GM21786 (cell line): ENCODE data around the gene DEPDC5.
"Not testable (repeated sequence)": the region's sequence is repeated elsewhere in the genome, so short reads cannot be mapped to it uniquely, and the experiment has no call there.

ENCODE experiments used
- ATAC-seq: cut with Tn5 transposase; IDR thresholded peaks from one replicate; pipeline ENCODE4 v1.9.1; 2021; ENCODE audit not compliant: unreplicated experiment

Gene DEPDC5

DNA sequence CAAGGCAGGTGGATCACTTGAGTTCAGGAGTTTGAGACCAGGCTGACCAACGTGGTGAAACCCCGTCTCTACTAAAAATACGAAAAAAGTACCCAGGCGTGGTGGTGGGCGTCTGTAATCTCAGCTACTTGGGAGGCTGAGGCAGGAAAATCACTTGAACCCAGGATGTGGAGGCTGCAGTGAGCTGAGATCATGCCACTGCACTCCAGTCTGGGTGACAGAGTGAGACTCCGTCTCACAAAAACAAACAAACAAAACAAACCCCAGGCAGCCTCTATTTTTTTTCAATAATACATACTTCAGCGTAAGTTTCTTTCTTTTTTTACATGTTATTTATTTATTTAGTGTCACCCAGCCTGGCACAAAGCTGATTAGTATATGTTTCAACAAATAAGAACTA, 60.1 kb downstream of the DEPDC5 start:
- ATAC-seq = not testable (repeated sequence)

DNA sequence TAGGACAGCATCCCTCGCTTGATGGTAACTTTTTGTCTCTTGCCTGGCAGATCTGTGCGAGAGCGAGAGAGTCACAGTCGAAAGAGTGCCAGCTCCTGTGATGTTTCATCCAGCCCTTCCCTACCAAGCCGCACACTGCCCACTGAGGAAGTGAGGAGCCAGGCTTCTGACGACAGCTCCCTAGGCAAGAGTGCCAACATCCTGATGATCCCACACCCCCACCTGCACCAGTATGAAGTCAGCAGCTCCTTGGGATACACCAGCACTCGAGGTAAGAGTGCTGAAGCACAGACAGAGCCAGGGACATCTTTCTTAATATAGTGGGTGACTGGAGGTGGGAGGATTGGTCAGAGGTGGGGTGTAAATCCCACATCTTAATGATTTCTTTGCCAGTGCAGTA, 61.1 kb downstream of the DEPDC5 start:
- ATAC-seq = no peak

DNA sequence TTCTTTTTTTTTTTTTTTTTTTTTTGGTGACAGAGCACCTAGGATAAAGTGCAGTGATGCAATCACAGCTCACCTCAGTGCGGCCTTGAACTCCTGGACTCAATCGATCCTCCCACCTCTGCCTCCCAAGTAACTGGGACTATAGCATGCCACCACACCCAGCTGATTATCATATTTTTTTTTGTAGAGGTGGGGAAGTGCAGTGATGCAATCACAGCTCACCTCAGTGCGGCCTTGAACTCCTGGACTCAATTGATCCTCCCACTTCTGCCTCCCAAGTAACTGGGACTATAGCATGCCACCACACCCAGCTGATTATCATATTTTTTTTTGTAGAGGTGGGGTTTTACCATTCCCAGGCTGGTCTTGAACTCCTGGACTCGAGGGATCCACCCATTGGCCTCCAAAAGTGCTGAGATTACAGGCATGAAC, 61.6 kb downstream of the DEPDC5 start:
- ATAC-seq = not testable (repeated sequence)

GRCh38 chr22:31816750-31817149, 62.9 kb downstream of the DEPDC5 start:
- no peak for ATAC-seq

- no peak for ATAC-seq
Observed at GRCh38 chr22:31818481-31819392, 64.9 kb downstream of the DEPDC5 start.

DNA sequence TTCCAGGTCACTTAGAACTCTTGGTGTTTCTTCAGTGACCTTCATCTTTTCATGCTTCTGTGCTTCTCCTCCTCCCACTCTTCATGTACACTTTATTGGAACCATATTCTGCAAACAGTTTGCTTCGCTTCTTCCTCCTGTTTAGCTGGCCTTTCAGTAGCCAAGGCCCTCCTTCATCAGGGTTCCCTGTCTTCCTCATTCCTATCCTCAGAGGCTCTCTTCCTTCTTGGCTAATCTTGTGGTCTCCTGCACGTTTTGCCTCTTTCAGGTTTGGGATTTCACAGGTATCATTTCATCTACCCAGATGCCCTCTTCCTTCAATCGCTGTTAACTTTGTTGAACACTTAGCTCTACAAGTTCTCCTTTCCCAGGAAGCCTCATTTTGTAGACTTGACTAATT, 66.8 kb downstream of the DEPDC5 start:
- no peak for ATAC-seq

DNA sequence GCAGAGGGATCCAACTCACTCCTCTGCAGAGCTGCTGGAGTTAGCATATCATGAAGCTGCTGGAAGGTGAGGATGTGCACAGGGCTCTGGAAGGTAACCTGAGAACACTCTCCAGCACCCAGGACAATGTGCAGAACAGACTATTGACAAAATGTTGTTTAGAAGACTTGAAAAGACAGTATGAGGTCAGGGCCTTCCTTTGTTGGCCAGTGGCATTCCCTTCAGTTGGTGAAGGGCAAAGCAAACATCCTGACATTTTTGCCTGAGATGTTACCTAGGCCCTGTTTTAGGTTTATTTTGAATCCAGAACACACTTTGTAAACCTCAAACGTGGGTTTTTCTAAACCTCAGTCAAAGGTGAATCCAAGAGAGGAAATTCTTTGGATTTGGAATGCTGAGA, 67.8 kb downstream of the DEPDC5 start:
- no peak for ATAC-seq

GRCh38 chr22:31822523-31822922, 68.7 kb downstream of the DEPDC5 start:
- ATAC-seq = no peak

- no peak for ATAC-seq
Observed at GRCh38 chr22:31825513-31825912, 71.7 kb downstream of the DEPDC5 start.

GRCh38 chr22:31826443-31826842, 72.6 kb downstream of the DEPDC5 start:
- no peak for ATAC-seq

GRCh38 chr22:31828739-31829138, 74.9 kb downstream of the DEPDC5 start:
- ATAC-seq = no peak

DNA sequence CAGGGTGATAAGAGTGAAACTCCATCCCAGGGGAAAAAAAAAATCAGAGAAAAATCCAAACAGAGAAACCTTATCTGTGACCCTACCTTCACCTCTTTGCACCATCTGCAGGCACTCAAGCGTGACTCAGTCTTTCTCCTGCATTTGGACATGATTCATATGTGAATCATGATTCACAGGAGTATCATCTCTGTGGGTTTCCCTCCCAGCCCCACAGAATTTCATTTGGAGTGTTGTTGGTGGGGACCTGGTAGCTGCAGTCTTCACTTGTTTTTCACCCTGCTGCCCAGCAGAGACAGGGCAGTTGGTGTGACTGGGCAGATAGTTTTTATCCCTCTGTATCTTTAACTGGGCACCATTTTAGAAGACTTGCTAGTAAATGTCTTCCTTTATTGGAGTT, 75.7 kb downstream of the DEPDC5 start:
- ATAC-seq = no peak

GRCh38 chr22:31830721-31831070, 76.9 kb downstream of the DEPDC5 start:
- no peak for ATAC-seq

DNA sequence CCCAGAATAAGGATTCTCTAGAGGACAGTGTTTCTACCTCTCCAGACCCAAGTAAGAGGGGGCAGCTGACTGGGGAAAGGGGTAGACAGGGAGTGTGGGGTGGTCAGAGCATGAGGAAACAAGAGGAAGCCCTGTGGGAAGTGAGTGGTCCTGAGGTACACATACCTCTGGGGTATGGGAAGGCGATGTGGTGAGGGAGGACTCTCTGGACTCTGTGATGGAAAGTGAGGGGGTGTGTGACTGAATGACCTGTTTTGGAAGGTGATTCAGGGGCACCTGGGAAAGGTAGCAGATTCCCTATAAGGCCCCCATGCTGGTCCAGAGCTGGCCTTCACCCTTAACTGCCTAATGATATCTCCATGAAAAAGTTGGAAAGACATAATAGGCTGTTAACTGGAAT, 80.1 kb downstream of the DEPDC5 start:
- ATAC-seq = no peak

GRCh38 chr22:31836010-31836409, 82.2 kb downstream of the DEPDC5 start:
- ATAC-seq = no peak

- no peak for ATAC-seq
Observed at GRCh38 chr22:31838917-31839316, 85.1 kb downstream of the DEPDC5 start.

- ATAC-seq = no peak
Observed at GRCh38 chr22:31839986-31840385, 86.2 kb downstream of the DEPDC5 start.

GRCh38 chr22:31840585-31840984, 86.8 kb downstream of the DEPDC5 start:
- no peak for ATAC-seq

DNA sequence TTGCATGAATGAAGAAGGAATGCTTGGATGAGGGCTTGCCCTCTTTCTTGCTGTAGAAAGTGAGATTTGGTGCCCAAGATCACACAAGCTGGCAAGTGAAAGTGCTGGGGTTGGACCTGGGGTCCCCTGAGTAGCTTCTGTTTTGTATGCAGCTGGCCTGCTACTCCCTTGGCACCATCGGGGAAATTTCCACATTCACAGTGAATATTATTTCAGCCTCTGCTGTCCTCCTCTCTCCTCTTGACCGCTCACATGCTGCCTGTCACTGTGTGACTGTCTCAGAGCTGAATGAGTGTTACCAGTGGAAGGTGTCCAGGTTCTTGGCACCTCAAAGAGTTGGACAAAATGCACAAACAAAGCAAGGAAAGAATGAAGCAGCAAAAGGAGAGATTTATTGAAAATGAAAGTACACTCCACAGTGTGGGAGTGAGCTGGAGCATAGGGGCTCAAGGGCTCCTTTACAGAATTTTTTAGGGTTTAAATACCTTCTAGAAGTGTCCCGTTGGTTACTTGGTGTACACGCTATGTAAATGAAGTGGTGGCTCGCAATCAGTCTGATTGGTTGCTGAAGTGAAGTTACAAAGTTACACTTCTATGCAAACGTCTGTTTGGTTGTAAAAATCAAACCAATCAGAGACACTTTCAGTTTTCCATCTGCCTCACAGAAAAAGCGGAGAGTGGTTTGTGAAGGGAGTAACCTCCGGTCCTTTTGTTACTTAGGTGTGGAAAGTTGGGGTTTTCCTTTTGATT, 87.4 kb downstream of the DEPDC5 start:
- no peak for ATAC-seq

- ATAC-seq = no peak
Observed at GRCh38 chr22:31843526-31843925, 89.7 kb downstream of the DEPDC5 start.

DNA sequence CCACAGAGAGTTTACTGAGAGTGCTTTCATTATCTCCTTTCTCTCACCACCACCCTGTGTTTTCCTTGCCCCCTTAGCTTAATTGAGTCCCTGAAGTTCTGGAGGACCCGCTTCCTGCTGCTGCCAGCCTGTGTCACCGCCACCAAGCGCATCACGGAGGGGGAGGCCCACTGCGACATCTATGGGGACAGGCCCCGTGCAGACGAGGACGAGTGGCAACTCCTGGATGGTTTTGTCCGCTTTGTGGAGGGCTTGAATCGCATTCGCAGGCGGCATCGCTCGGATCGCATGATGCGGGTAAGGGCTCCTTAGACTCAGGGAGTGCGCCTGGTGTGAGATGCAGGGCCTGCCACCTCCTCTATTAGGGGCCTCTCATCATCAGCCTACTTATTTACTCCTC, 91.1 kb downstream of the DEPDC5 start:
- no peak for ATAC-seq
